Gastroesophageal sphincter (tissue), 4 donors: ENCODE data around the gene ARHGAP26. TPM values are rescaled to one million over a fixed set of nuclear protein-coding genes. Genes with fewer than 3 reads are reported as not detected.

ENCODE experiments used
- ATAC-seq: fragments of 150-250 bp; one replicate; pipeline ENCODE4 v1.9.1; 2016; ENCODE audit warnings: mild to moderate bottlenecking, moderate library complexity
- H3K27ac ChIP-seq, 4 donors: fragments of 200-600 bp; sonication (generic) in 3 of 4; 1 replicate in 3 of 4; 2 replicates in 1 of 4; pipeline ENCODE4 v1.5.1; 2016 to 2019
- H3K27me3 ChIP-seq: fragments of 200-600 bp; sonication (generic); one replicate; pipeline ENCODE4 v1.5.1; 2019
- H3K36me3 ChIP-seq, 2 donors: fragments of 200-600 bp; sonication (generic); one replicate each; pipeline ENCODE4 v1.5.1; 2019; ENCODE audit warnings: control low read depth in 1 of 2
- H3K4me1 ChIP-seq, 3 donors: fragments of 200-600 bp; sonication (generic); 1 replicate in 2 of 3; 2 replicates in 1 of 3; pipeline ENCODE4 v1.5.1; 2016 to 2019; ENCODE audit warnings: control low read depth in 2 of 3
- H3K4me3 ChIP-seq, 2 donors: fragments of 200-600 bp; sonication (generic); one replicate each; pipeline ENCODE4 v1.5.1; 2019; ENCODE audit warnings: mild to moderate bottlenecking in 1 of 2, moderate library complexity in 1 of 2
- H3K9me3 ChIP-seq, 3 donors: fragments of 200-600 bp; sonication (generic); one replicate each; pipeline ENCODE4 v1.5.1; 2017 to 2019; ENCODE audit warnings: control low read depth in 2 of 3
- CTCF ChIP-seq, 4 experiments: fragments of 200-600 bp in 2 of 4; fragments of 450-650 bp in 2 of 4; sonication (generic) in 1 of 4; IDR thresholded peaks; one replicate each; pipeline ENCODE4 v1.5.1; 2017 to 2019; ENCODE audit warnings: antibody characterized with exemption in 4 of 4, mild to moderate bottlenecking in 2 of 4, moderate library complexity in 2 of 4
- EP300 ChIP-seq: sonication (generic); formaldehyde crosslinking; IDR thresholded peaks from one replicate; pipeline ENCODE4 v1.6.1; 2017; ENCODE audit warnings: antibody characterized with exemption, mild to moderate bottlenecking
- POLR2A ChIP-seq, 2 donors: fragments of 450-650 bp; IDR thresholded peaks; one replicate each; pipeline ENCODE4 v1.6.1; 2017; ENCODE audit warnings: antibody characterized with exemption in 2 of 2, mild to moderate bottlenecking in 2 of 2, moderate library complexity in 1 of 2
- POLR2AphosphoS5 ChIP-seq: sonication (generic); formaldehyde crosslinking; IDR thresholded peaks from one replicate; pipeline ENCODE4 v1.6.1; 2017; ENCODE audit warnings: antibody characterized with exemption
- WGBS, 2 donors: methylation state at CpG; one replicate each; pipeline ENCODE4 v1.1.5; 2018; ENCODE audit warnings: low coverage in 1 of 2; 5-methylcytosine and 5-hydroxymethylcytosine counted together
- total RNA-seq, 4 donors: library from RNA; depleted of rRNA; stranded (reverse); fragments of >200 nt; gene quantifications; one replicate each; pipeline ENCODE4 v1.1.0, GENCODE V29; 2016

Gene ARHGAP26
- total RNA-seq, 4 donors from 2014 or later: 15.2 to 41.7 (median 31.7) TPM

GRCh38 chr5:143064676-143065075 lies 294.5 kb downstream of the ARHGAP26 start:
- Histone ChIP-seq H3K36me3 (peaks cover 4 to 10% of the 10 kb centered on the region in 2 donors), H3K4me1 (peaks cover 8 to 68% (median 24%) of the 10 kb centered on the region in 3 donors), H3K27ac (peak overlapping the region; percentile 29 to 62 (median 40)), H3K27me3 (no peaks in the 10 kb centered on the region), H3K9me3 (no peaks in the 10 kb centered on the region), H3K4me3 (no peak overlapping the region)
- TF ChIP-seq CTCF (IDR thresholded peaks at IDR 0.05) (no peak), POLR2AphosphoS5 (no peak), EP300 (no peak), POLR2A (IDR thresholded peaks at IDR 0.05) (no peak)
- 14 to 33% methylated on average over 2 of the region's 2 CpGs for WGBS, 2 donors
- no peak for ATAC-seq

GRCh38 chr5:143065185-143065965 lies 295.2 kb downstream of the ARHGAP26 start:
- Histone ChIP-seq H3K36me3 (peaks cover 4 to 12% of the 10 kb centered on the region in 2 donors), H3K4me3 (no peak overlapping the region), H3K9me3 (no peaks in the 10 kb centered on the region), H3K27me3 (no peaks in the 10 kb centered on the region), H3K27ac (peak overlapping the region in 3 of 4 donors; percentile 32 to 62 (median 47)), H3K4me1 (peaks cover 4 to 61% (median 23%) of the 10 kb centered on the region in 3 donors)
- TF ChIP-seq EP300 (no peak), POLR2AphosphoS5 (no peak), CTCF (IDR thresholded peaks at IDR 0.05) (no peak), POLR2A (IDR thresholded peaks at IDR 0.05) (no peak)
- ATAC-seq: peak; percentile 57
- 67 to 79% methylated on average over 7 to 9 of the region's 10 CpGs for WGBS, 2 donors

- no peak for ATAC-seq
- H3K4me1 ChIP-seq: peaks cover 4 to 54% (median 19%) of the 10 kb centered on the region in 3 donors
- H3K36me3 ChIP-seq: peaks cover 4 to 12% of the 10 kb centered on the region in 2 donors
- H3K27me3 ChIP-seq: no peaks in the 10 kb centered on the region
- H3K27ac ChIP-seq: peak overlapping the region in 2 of 4 donors; percentile 24 to 42
- no peak overlapping the region for H3K4me3 ChIP-seq
- H3K9me3 ChIP-seq: no peaks in the 10 kb centered on the region
- 98 to 100% methylated on average over 4 to 7 of the region's 7 CpGs for WGBS, 2 donors
- TF ChIP-seq EP300 (no peak), POLR2A (IDR thresholded peaks at IDR 0.05) (no peak), POLR2AphosphoS5 (no peak), CTCF (IDR thresholded peaks at IDR 0.05) (no peak)
Observed at GRCh38 chr5:143065996-143066522, 295.9 kb downstream of the ARHGAP26 start.

- Histone ChIP-seq H3K27ac (peak overlapping the region in 3 of 4 donors; percentile 8 to 42 (median 11)), H3K36me3 (peaks cover 4 to 12% of the 10 kb centered on the region in 2 donors), H3K9me3 (no peaks in the 10 kb centered on the region), H3K27me3 (no peaks in the 10 kb centered on the region), H3K4me3 (no peak overlapping the region), H3K4me1 (peaks cover 4 to 47% (median 19%) of the 10 kb centered on the region in 3 donors)
- 60 to 73% methylated on average over 6 to 7 of the region's 8 CpGs for WGBS, 2 donors
- ATAC-seq: peak; percentile 16
- TF ChIP-seq CTCF (IDR thresholded peaks at IDR 0.05) (no peak), EP300 (no peak), POLR2A (IDR thresholded peaks at IDR 0.05) (no peak), POLR2AphosphoS5 (no peak)
Observed at GRCh38 chr5:143066556-143067281, 296.5 kb downstream of the ARHGAP26 start.
